PC-9 (cell line): ENCODE measurements around the gene LEKR1. TPM values are rescaled to one million over a fixed set of nuclear protein-coding genes. Genes with fewer than 3 reads are reported as not detected.

Source experiments
- BruUV-seq: library from RNA; stranded (reverse); fragments of 400-500 nt; replicated peaks from 2 replicates; lab custom pipeline; 2021; lab: Mats Ljungman, UMichigan
- CTCF ChIA-PET: fragments of 300-600 bp; sonication (Branson Sonifier 250); formaldehyde crosslinking; loops from one replicate; lab custom pipeline; 2022; ENCODE audit warnings: antibody characterized with exemption; lab: Charles Lee
- POLR2A ChIA-PET: fragments of 300-600 bp; sonication (Branson Sonifier 250); formaldehyde crosslinking; loops from one replicate; lab custom pipeline; 2022; ENCODE audit warnings: antibody characterized with exemption; ENCODE audit not compliant: unreplicated experiment; lab: Charles Lee
- DNase-seq, 2 experiments: peaks; one replicate each; pipeline versions ENCODE4 v3.0.0 to v3.0.0-alpha.2; 2015 to 2022; ENCODE audit warnings: mixed read lengths in 1 of 2
- H2AFZ ChIP-seq: fragments of 200-600 bp; sonication (generic); 2 replicates; pipeline ENCODE4 v1.8.1; 2017; ENCODE audit warnings: antibody characterized with exemption
- H3F3A ChIP-seq: fragments of 200-600 bp; sonication (generic); 2 replicates; pipeline ENCODE4 v1.8.1; 2017; ENCODE audit warnings: antibody characterized with exemption, mild to moderate bottlenecking, low read depth; ENCODE audit not compliant: insufficient read depth
- H3K27ac ChIP-seq: fragments of 200-600 bp; sonication (generic); 2 replicates; pipeline ENCODE4 v1.6.1; 2016; ENCODE audit warnings: mixed run types
- H3K27me3 ChIP-seq: fragments of 200-600 bp; sonication (generic); 2 replicates; pipeline ENCODE4 v1.6.1; 2016; ENCODE audit warnings: low read depth, mixed run types; ENCODE audit not compliant: insufficient read depth
- H3K36me3 ChIP-seq: fragments of 200-600 bp; sonication (generic); 2 replicates; pipeline ENCODE4 v1.6.1; 2016; ENCODE audit warnings: low read depth, mixed run types
- H3K4me1 ChIP-seq: fragments of 200-600 bp; sonication (generic); replicated peaks from 2 replicates; pipeline ENCODE4 v1.6.1; 2016; ENCODE audit warnings: mixed run types; ENCODE audit not compliant: insufficient read depth
- H3K4me2 ChIP-seq: fragments of 200-600 bp; sonication (generic); 2 replicates; pipeline ENCODE4 v1.6.1; 2017; ENCODE audit warnings: mixed run types
- H3K4me3 ChIP-seq: fragments of 200-600 bp; sonication (generic); 2 replicates; pipeline ENCODE4 v1.6.1; 2016; ENCODE audit warnings: mixed run types
- H3K79me2 ChIP-seq: fragments of 200-600 bp; sonication (generic); 2 replicates; pipeline ENCODE4 v1.6.1; 2017; ENCODE audit warnings: low read depth, mixed run types
- H3K9me2 ChIP-seq: fragments of 200-600 bp; sonication (generic); 2 replicates; pipeline ENCODE4 v1.8.1; 2017; ENCODE audit warnings: mild to moderate bottlenecking; ENCODE audit not compliant: insufficient read depth
- H3K9me3 ChIP-seq: fragments of 200-600 bp; sonication (generic); 2 replicates; pipeline ENCODE4 v1.8.1; 2016; ENCODE audit warnings: low read depth; ENCODE audit not compliant: insufficient read depth
- H4K20me1 ChIP-seq: fragments of 200-600 bp; sonication (generic); 2 replicates; pipeline ENCODE4 v1.8.1; 2017; ENCODE audit not compliant: insufficient read depth
- CTCF ChIP-seq: fragments of 200-600 bp; sonication (generic); conservative IDR thresholded peaks from 2 replicates; pipeline ENCODE4 v1.6.1; 2017; ENCODE audit warnings: mixed run types, antibody characterized with exemption, mild to moderate bottlenecking, moderate library complexity
- EZH2 ChIP-seq: fragments of 200-600 bp; sonication (generic); IDR thresholded peaks from 2 replicates; pipeline ENCODE4 v1.8.0; 2017; ENCODE audit warnings: antibody characterized with exemption, low read depth
- intact Hi-C: fragments of 100-400 bp; cut with micrococcal nuclease; formaldehyde crosslinking; loops from one replicate; pipeline ENCODE4 v1.10.0; 2022; ENCODE audit not compliant: unreplicated experiment
- total RNA-seq: library from RNA; stranded (reverse); gene quantifications from 2 replicates; pipeline ENCODE4 v1.2.3, GENCODE V29; 2021

The LEKR1 gene
- total RNA-seq, 1 experiment from 2014 or later: 3.9 TPM

- intact Hi-C loops: no loop called here
- no TSS peak for BruUV-seq
- POLR2A ChIA-PET: no interaction called here
Measured at GRCh38 chr3:157091083-157091833, 265.1 kb downstream of the LEKR1 start.

GRCh38 chr3:157092230-157092629, 266.1 kb downstream of the LEKR1 start:
- TF ChIP-seq CTCF: no peak
- no peak for TF ChIP-seq EZH2
- intact Hi-C loops: no loop called here
- H3K4me1 ChIP-seq: peaks cover 25% of the 10 kb centered on the region
- H3K9me3 ChIP-seq: no peaks in the 10 kb centered on the region
- H3F3A ChIP-seq: peaks cover 20% of the 10 kb centered on the region
- no peak overlapping the region for H3K4me2 ChIP-seq
- H2AFZ ChIP-seq: no peak overlapping the region
- no peak overlapping the region for H3K27ac ChIP-seq
- no TSS peak for BruUV-seq
- H3K4me3 ChIP-seq: no peak overlapping the region
- CTCF ChIA-PET: no interaction called here
- no peak for DNase-seq
- no peaks in the 10 kb centered on the region for H3K79me2 ChIP-seq
- POLR2A ChIA-PET: interaction anchor here (0.6 kb wide), 1 partner anchor 36 kb away, joined by 3 read pairs; no protein-coding TSS in a partner anchor
- no peaks in the 10 kb centered on the region for H3K9me2 ChIP-seq
- H3K27me3 ChIP-seq: no peaks in the 10 kb centered on the region
- H4K20me1 ChIP-seq: no peaks in the 10 kb centered on the region
- no peaks in the 10 kb centered on the region for H3K36me3 ChIP-seq

More at GRCh38 chr3:157091083-157091833, 265.1 kb downstream of the LEKR1 start:
- no peaks in the 10 kb centered on the region for H3K27me3 ChIP-seq
- TF ChIP-seq EZH2 (no peak), CTCF (no peak)
- H3K36me3 ChIP-seq: no peaks in the 10 kb centered on the region
- H3K4me3 ChIP-seq: no peak overlapping the region
- H3K79me2 ChIP-seq: no peaks in the 10 kb centered on the region
- no peak overlapping the region for H3K27ac ChIP-seq
- no peak overlapping the region for H3K4me2 ChIP-seq
- H3K9me3 ChIP-seq: no peaks in the 10 kb centered on the region
- H4K20me1 ChIP-seq: no peaks in the 10 kb centered on the region
- CTCF ChIA-PET: no interaction called here
- H2AFZ ChIP-seq: no peak overlapping the region
- peaks cover 35% of the 10 kb centered on the region for H3K4me1 ChIP-seq
- peak in 1 of 2 experiments; percentile 32 for DNase-seq
- peaks cover 30% of the 10 kb centered on the region for H3F3A ChIP-seq
- no peaks in the 10 kb centered on the region for H3K9me2 ChIP-seq

GRCh38 chr3:157093096-157093495, 266.9 kb downstream of the LEKR1 start:
- POLR2A ChIA-PET: interaction anchor here (0.7 kb wide), 1 partner anchor 200 kb away, joined by 5 read pairs; no protein-coding TSS in a partner anchor
- DNase-seq: no peak
- Histone ChIP-seq H3F3A (peaks cover 14% of the 10 kb centered on the region), H3K4me2 (no peak overlapping the region), H3K9me3 (no peaks in the 10 kb centered on the region), H3K79me2 (no peaks in the 10 kb centered on the region), H3K27me3 (no peaks in the 10 kb centered on the region), H3K9me2 (no peaks in the 10 kb centered on the region), H4K20me1 (no peaks in the 10 kb centered on the region), H3K4me3 (no peak overlapping the region), H3K36me3 (no peaks in the 10 kb centered on the region), H2AFZ (no peak overlapping the region), H3K27ac (no peak overlapping the region), H3K4me1 (peaks cover 16% of the 10 kb centered on the region)
- intact Hi-C loops: no loop called here
- no peak for TF ChIP-seq CTCF
- TF ChIP-seq EZH2: no peak
- CTCF ChIA-PET: interaction anchor here (0.5 kb wide), 1 partner anchor 1341 kb away, joined by 4 read pairs; no protein-coding TSS in a partner anchor
- no TSS peak for BruUV-seq
